Gastrocnemius medialis (tissue), 4 donors: ENCODE measurements around the gene FBLN1. TPM values are rescaled to one million over a fixed set of nuclear protein-coding genes. Genes with fewer than 3 reads are reported as not detected.

Experiments
- ATAC-seq, 2 donors: fragments of 150-250 bp; one replicate each; pipeline ENCODE4 v1.9.1; 2016
- DNase-seq, 2 donors: peaks; one replicate each; pipeline ENCODE4 v3.0.0-alpha.2; 2019
- H3K27ac ChIP-seq, 4 donors: fragments of 200-600 bp; sonication (generic); 1 replicate in 1 of 4; 2 replicates in 3 of 4; pipeline ENCODE4 v1.5.1; 2016 to 2018; ENCODE audit warnings: mild to moderate bottlenecking in 2 of 4, moderate library complexity in 1 of 4
- H3K27me3 ChIP-seq, 3 donors: fragments of 200-600 bp; sonication (generic) in 2 of 3; 1 replicate in 1 of 3; 2 replicates in 2 of 3; pipeline versions ENCODE4 v1.5.1 to v1.6.0; 2016 to 2019; ENCODE audit warnings: mild to moderate bottlenecking in 1 of 3, moderate library complexity in 1 of 3
- H3K36me3 ChIP-seq, 2 donors: fragments of 200-600 bp; sonication (generic) in 1 of 2; one replicate each; pipeline ENCODE4 v1.5.1; 2017 to 2018
- H3K4me1 ChIP-seq, 2 donors: fragments of 200-600 bp; sonication (generic) in 1 of 2; one replicate each; pipeline ENCODE4 v1.5.1; 2016 to 2017; ENCODE audit warnings: mild to moderate bottlenecking in 2 of 2
- H3K4me3 ChIP-seq, 4 donors: fragments of 200-600 bp; sonication (generic) in 3 of 4; 1 replicate in 1 of 4; 2 replicates in 3 of 4; pipeline ENCODE4 v1.5.1; 2016 to 2019; ENCODE audit warnings: mild to moderate bottlenecking in 2 of 4
- H3K9me3 ChIP-seq, 3 donors: fragments of 200-600 bp; sonication (generic) in 2 of 3; 1 replicate in 1 of 3; 2 replicates in 2 of 3; pipeline ENCODE4 v1.5.1; 2016 to 2019
- CTCF ChIP-seq, 5 experiments: fragments of 450-650 bp in 3 of 5; fragments of 200-600 bp in 2 of 5; sonication (generic) in 2 of 5; IDR thresholded peaks in 4 of 5; conservative IDR thresholded peaks in 1 of 5; 1 replicate in 4 of 5; 2 replicates in 1 of 5; pipeline ENCODE4 v1.5.1; 2016 to 2019; ENCODE audit warnings: antibody characterized with exemption in 5 of 5, mild to moderate bottlenecking in 3 of 5, moderate library complexity in 3 of 5
- POLR2A ChIP-seq, 2 donors: fragments of 450-650 bp; IDR thresholded peaks; one replicate each; pipeline ENCODE4 v1.6.1; 2017; ENCODE audit warnings: antibody characterized with exemption in 2 of 2, mild to moderate bottlenecking in 2 of 2, moderate library complexity in 2 of 2
- in situ Hi-C, 4 donors: fragments of 200-750 bp; cut with MboI; loops; one replicate each; pipeline versions ENCODE4 v1.15.0 to v1.8.0; 2017; ENCODE audit warnings: low sequenced_read_pairs in 4 of 4
- intact Hi-C: fragments of 100-400 bp; cut with DNase I; formaldehyde crosslinking; loops from one replicate; pipeline ENCODE4 v1.15.1; 2023; ENCODE audit warnings: low total_unique reads
- total RNA-seq, 4 donors: library from RNA; depleted of rRNA; stranded (reverse); fragments of >200 nt; gene quantifications; one replicate each; pipeline versions ENCODE4 v1.1.0 to v1.2.3, GENCODE V29; 2016

FBLN1 gene
- total RNA-seq, 4 donors from 2014 or later, result 12.5 to 37.1 (median 19.2) TPM

DNA sequence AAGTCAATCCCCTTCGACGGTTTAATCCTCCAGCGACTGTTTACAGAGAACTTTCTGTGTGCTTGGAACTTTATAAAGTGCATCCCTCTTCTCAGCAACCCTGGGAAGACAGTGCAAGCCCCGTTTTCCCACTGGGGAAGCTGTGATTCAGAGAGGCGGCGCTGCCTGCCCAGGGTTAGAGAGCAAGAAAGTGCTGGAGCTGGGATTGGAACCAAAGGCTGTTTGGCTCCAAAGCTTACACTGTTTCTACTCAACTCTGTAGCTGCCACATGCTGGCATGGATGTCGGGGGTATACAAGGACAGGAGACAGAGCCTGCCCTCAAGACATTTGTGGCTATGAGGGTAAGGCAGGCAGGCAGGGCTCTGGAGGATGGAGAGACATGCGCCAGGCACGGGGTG is 13.0 kb downstream of the FBLN1 start:
- no peak overlapping the region for H3K4me3 ChIP-seq
- H3K9me3 ChIP-seq, result no peaks in the 10 kb centered on the region
- intact Hi-C loops, result no loop called here
- peaks cover 10 to 15% of the 10 kb centered on the region in 2 donors for H3K4me1 ChIP-seq
- DNase-seq (no peak), ATAC-seq (no peak)
- TF ChIP-seq CTCF (IDR thresholded peaks at IDR 0.05 in 4 of 5, conservative IDR thresholded peaks at IDR 0.05 in 1 of 5) (no peak), POLR2A (IDR thresholded peaks at IDR 0.05) (no peak)
- H3K27me3 ChIP-seq, result no peaks in the 10 kb centered on the region
- no peak overlapping the region for H3K27ac ChIP-seq
- in situ Hi-C loops, result no loop called here
- H3K36me3 ChIP-seq, result no peaks in the 10 kb centered on the region

GRCh38 chr22:45516163-45516562 is 13.5 kb downstream of the FBLN1 start:
- in situ Hi-C loops, result no loop called here
- Histone ChIP-seq H3K4me3 (no peak overlapping the region), H3K4me1 (peaks cover 10 to 15% of the 10 kb centered on the region in 2 donors), H3K9me3 (no peaks in the 10 kb centered on the region), H3K27me3 (no peaks in the 10 kb centered on the region), H3K27ac (no peak overlapping the region), H3K36me3 (no peaks in the 10 kb centered on the region)
- ATAC-seq, result no peak
- intact Hi-C loops, result no loop called here
- no peak for DNase-seq
- TF ChIP-seq CTCF (IDR thresholded peaks at IDR 0.05 in 4 of 5, conservative IDR thresholded peaks at IDR 0.05 in 1 of 5) (no peak), POLR2A (IDR thresholded peaks at IDR 0.05) (no peak)

DNA sequence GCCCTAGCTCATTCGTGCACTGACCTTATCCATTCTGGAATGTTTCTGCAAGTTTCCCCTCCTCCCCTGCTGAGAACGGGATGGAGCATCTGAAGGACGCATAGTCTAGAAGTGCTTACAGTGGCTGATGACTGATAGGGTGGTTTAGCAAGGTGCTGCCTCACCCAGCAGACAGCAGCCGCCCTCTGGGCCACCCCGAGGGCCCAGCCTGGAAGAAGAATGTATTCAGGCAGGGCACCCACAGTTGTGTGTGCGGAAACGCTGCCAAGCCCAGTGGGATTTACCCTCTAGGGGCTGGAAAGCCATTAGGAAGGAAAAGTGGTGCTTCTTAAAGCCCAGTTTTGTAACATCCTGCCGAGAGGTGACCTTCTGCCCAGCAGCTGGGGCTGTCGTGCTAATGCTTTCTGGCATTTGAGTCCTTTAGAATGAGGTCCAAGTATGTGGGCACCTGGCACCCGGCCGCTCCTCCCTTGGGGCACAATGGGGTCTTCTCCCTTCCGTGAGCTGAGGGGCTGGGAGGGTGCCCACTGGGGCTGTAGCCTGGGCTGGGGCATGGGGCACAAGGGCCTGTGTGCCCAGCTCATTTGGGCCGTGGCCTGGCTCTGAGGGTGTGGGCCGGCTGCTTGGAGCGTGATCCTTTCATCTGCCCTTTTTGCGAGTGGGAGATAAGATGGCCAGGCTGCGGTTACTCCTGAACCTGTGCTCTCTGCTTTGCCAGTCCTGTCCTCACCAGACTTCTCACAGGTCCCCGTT is 14.4 kb downstream of the FBLN1 start:
- no peak overlapping the region for H3K4me3 ChIP-seq
- no peak overlapping the region for H3K27ac ChIP-seq
- no peak for ATAC-seq
- in situ Hi-C loops (no loop called here), intact Hi-C loops (no loop called here)
- TF ChIP-seq CTCF (IDR thresholded peaks at IDR 0.05 in 4 of 5, conservative IDR thresholded peaks at IDR 0.05 in 1 of 5) (no peak), POLR2A (IDR thresholded peaks at IDR 0.05) (no peak)
- no peak for DNase-seq
- H3K4me1 ChIP-seq, result peaks cover 10 to 12% of the 10 kb centered on the region in 2 donors
- H3K9me3 ChIP-seq, result no peaks in the 10 kb centered on the region
- H3K27me3 ChIP-seq, result no peaks in the 10 kb centered on the region
- no peaks in the 10 kb centered on the region for H3K36me3 ChIP-seq

GRCh38 chr22:45518136-45518535 is 15.5 kb downstream of the FBLN1 start:
- in situ Hi-C loops, result no loop called here
- ATAC-seq (no peak), DNase-seq (no peak)
- Histone ChIP-seq H3K9me3 (no peaks in the 10 kb centered on the region), H3K4me3 (no peak overlapping the region), H3K4me1 (peaks cover 1 to 3% of the 10 kb centered on the region in 2 donors), H3K27me3 (no peaks in the 10 kb centered on the region), H3K36me3 (no peaks in the 10 kb centered on the region), H3K27ac (no peak overlapping the region)
- TF ChIP-seq POLR2A (IDR thresholded peaks at IDR 0.05), result no peak
- TF ChIP-seq CTCF (IDR thresholded peaks at IDR 0.05 in 4 of 5, conservative IDR thresholded peaks at IDR 0.05 in 1 of 5), result no peak
- intact Hi-C loops, result no loop called here
